HG02884 (cell line): Measurements from ENCODE around the gene CHMP1B.

Experiments
- ATAC-seq: cut with Tn5 transposase; IDR thresholded peaks from one replicate; pipeline ENCODE4 v1.9.1; 2021; ENCODE audit warnings: mild to moderate bottlenecking, moderate library complexity; ENCODE audit not compliant: unreplicated experiment

The CHMP1B gene, protein sequence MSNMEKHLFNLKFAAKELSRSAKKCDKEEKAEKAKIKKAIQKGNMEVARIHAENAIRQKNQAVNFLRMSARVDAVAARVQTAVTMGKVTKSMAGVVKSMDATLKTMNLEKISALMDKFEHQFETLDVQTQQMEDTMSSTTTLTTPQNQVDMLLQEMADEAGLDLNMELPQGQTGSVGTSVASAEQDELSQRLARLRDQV

DNA sequence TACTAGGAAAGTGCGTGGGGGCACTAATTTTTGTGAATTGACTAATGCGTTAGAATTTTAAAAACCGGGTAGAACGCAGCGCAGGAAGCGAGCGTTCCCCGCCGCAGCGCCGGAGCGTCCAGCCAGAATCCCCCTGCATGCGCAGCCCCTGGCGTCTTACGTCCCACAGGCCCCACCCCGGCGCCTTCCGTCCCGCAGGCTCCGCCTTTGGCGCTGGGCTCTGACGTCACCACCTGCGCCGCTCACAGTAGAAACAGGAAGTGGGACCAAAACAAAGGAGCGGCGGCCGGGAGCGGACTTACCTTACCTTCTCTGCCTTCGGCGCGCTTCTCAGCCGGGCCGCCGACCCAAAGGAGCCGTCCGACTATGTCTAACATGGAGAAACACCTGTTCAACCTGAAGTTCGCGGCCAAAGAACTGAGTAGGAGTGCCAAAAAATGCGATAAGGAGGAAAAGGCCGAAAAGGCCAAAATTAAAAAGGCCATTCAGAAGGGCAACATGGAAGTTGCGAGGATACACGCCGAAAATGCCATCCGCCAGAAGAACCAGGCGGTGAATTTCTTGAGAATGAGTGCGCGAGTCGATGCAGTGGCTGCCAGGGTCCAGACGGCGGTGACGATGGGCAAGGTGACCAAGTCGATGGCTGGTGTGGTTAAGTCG lies at the start of gene CHMP1B:
TSS of gene CHMP1B (plus strand) at position 268 of the 660 bp plus-strand sequence. CDS start at position 367, 99 bp downstream.
- ATAC-seq = peak; percentile 91

DNA sequence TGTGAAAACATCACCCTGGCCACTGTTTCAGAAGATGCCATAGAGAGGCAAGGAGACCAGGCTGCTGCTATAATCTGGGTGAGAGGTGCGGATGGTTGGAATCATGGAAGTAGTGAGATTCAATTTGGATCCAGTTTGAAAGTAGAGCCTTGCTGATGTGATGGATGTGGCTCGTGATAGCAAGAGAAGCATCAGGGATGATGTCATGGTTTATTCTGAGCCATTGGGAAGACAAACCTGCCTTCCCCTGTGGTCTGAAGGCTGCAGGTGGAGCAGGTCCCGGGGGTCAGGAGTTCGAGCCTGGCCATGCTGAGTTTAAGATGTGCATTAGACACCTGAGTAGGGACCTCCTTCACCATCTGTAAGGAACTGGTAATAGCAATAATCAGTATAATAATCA lies 49.6 kb upstream of the CHMP1B start:
- ATAC-seq = no peak

DNA sequence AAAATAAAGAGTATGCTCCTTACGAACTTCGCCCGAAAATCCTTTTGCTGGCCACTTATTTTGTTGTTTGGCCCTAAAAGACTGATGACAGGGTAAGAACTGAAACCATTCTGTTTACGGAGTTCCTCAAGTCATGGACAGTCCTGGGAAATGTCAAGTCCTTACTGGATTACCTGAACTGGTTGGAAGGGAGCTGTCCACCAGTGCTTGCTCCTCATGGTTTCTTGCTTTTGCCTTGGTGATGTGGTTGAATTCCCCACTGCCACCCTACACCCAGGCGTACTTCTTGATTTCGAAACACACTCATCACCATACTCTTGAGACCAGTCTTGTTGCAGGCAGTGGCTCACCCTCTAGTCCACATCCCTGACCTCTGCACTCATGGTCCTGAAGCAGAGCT lies 49.1 kb upstream of the CHMP1B start:
- no peak for ATAC-seq

DNA sequence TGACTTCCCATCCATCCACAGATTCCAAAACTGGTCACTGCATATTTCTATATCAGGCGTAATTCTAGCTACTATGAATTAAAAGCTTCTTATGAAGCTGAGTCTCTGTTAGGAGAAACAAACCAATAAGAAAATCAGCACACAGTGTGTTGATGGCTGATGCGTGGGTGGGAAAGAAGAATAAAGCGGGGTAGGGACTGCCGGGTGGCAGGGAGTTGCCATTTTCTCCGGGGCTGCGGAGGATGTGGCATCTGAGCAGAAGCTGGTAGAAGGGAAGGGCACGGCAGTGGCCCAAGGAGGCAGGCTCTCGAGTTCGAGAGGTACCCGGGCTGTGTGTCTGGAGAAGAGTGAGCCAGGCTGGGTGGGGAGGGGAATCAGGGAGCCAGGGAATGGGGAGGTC lies 48.6 kb upstream of the CHMP1B start:
- ATAC-seq = no peak

DNA sequence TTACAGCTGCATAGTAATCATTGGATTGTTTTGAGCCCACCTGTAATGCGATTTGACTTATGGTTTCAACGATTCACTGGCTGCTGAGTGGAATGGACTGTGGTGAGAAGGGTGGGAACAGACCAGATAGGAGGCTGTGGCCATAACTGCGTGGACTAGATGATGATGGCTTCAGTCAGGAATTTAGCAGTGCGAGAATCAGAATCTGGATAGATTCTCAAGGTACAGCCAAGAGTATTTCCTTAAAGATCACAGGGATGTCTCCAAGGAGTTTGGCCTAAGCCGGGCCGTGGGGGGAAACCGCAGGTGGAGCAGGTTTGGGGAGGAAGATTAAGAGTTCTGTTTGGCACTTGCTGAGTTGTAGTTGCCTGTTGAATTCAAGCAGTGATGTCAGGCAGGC lies 44.0 kb upstream of the CHMP1B start:
- no peak for ATAC-seq

DNA sequence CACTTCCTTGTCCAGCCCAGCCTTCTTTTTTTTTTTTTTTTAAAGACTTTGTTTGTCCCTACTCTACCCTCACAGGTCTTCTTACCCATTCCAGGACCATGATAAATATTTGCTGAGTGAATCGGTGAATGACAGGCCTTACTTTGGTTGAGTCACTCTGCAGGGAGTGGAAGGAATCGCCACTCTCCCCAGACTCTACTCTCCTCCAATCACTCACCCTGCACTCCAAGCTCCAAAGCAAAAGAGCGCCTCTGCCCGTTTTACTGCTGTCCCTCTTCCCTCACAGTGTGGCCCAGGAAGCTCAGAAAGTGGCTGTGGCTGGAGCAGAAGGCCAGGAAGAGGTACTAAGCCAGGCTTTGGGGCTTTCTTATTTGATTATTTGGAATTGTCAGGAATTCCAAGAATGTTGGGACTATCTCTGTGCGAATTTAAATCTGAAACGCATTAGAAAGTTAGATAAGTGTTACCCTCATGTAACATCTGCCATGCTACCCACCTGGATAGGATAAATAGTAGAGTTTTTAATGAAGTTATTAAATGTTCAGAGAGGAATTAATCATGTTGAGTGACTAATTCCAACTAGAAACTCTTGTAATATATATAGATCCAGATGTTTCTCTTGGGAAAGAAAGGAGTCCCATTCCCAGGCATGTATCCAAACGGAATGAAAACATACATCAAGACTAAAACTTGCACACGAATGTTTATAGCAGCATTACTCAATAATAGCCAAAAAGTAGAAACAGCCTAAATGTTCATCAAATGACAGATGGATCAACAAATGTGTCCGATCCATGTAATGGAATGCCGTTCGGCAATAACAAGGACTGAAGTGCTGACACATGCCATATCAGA lies 43.0 kb upstream of the CHMP1B start:
- no peak for ATAC-seq

DNA sequence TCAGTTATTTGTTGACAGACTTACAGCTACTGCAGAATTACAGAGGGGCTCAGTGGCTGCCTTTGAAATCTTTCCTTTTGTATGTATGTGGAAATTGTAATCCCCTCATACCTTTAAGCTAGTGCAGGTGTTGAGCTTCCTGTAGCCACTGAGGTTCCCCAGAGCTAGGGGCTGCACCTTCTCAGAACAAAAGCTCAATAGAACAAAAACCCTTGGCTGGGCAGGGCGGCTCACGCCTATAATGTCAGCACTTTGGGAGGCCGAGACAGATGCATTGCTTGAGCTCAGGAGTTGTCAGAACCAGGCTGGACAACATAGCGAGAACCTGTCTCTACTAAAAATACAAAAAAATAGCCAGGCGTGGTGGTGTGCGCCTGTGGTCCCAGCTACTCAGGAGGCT lies 41.3 kb upstream of the CHMP1B start:
- no peak for ATAC-seq

DNA sequence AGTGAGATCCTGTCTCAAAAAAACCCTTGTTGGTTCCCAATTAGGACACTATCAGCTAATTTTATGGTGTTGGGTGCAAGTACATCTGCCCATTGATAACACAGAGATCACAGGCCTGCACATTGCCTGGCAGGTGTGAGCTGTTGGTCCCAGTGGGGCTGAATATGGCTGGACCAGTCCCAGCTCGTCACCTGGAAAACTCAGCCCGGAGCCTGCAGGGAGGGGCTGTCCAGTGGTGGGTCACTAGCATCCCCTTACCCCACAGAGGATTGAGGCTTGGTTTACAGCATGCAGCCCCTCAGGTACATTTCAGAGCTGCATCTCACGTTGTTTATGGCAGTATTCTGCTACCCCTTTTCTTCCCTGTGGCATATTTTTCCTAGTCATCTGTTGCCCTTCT lies 40.8 kb upstream of the CHMP1B start:
- ATAC-seq = no peak

DNA sequence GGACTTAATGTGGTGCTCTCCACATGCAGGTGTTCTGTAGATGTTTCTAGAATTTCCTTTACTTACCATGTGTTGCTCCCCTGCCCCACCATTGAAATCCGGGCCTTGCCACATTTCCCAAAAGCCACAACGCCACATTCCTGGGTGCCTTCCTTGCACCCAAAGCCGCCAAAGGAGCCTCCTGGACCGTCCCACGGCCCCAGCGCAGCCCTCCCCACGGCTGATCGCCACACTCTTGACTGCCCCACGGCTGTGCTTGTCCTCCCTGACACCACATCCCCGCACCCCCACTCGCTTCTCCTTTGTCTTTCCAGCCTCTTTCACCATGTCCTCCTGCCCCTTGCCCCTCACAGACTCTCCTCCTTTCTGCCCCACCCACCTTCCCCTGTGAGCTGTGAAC lies 40.2 kb upstream of the CHMP1B start:
- no peak for ATAC-seq

DNA sequence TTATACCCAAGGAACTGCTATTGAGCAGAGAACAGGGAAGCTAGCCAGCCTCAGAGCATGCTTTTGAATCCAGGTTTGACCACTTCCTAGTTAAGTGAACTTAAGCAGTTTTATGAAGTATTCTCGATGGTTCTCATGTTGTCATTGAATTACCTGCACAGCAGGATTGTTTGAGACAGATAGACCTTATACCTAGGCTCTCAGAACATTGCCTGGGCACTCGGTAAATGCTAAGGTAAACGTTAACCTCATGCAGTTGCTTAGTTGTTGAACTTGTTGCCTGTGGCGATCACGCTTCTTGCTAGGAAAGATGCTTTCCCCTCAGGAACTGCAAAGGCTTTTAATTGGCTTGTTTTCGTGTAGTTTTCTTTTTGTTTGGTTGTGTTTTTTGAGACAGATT lies 34.0 kb upstream of the CHMP1B start:
- ATAC-seq = no peak

DNA sequence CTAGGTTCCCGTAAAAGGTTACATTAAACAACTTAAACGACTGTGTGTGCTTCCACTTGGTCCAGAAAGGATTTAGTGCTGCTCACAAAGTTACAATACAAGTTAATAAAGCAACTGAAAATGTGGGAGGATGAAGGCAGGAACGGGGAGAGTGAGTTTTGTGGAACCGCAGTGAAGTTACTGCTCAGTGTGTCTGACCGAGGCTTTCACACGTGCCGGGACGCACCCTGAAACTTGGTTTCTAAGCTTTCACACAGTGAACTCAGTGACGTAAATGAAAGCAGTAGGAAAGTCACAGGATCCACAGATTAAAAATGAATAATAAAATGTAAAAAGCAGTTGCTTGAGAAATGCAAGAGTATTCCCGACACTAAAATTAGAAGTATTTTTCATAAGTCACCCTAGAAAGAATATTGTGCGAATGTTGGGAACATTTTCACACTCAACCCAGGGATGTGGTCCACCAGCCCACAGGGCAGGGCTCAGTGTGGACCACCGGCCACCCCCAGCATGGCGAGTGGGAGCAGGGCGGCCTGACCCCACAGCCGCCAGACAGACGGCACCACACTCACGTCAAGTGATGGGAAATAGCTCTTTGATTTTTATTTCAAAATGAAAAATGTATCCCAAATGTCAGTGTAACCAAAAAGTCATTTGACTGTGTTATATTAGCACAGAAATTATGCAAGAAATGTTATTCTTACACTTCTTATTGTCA lies 32.6 kb upstream of the CHMP1B start:
- ATAC-seq = no peak

DNA sequence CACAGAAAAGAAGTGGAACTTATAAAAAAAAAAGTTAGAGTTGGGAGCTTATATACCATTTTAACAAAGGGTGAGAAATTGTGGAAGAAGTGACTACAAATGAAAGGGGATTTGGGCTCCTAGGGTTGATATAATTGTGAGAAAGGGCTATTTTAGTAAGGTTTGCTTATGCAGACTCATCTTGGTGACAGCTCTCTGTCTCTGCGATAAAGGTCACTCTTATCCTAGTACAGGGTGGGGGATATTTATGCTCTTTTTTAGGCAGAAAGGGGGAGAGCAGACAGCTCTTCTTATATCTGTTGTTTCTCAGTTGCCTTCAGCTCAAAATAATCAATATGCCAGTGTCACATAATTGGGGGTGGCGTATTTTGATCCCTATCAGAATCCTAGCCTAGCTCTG lies 31.3 kb upstream of the CHMP1B start:
- no peak for ATAC-seq

DNA sequence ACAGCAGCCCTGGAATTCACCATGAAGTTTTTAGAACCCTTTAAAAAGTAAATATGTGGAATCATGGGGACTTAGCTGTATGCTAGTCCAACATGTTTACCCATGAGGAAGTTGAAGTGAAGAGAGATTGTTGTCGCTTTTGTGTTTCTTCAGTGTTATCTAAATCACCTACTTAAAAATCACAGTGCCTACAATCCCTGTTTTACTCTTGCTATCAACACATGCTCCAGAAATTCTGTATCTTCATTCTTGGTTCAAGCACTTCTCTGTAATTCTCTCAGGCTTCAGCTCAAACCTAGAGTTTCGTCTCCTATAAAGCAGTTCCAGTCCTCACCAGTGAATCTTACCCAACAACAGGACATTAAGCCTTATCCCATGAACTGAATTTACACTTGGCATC lies 30.5 kb upstream of the CHMP1B start:
- ATAC-seq = no peak

DNA sequence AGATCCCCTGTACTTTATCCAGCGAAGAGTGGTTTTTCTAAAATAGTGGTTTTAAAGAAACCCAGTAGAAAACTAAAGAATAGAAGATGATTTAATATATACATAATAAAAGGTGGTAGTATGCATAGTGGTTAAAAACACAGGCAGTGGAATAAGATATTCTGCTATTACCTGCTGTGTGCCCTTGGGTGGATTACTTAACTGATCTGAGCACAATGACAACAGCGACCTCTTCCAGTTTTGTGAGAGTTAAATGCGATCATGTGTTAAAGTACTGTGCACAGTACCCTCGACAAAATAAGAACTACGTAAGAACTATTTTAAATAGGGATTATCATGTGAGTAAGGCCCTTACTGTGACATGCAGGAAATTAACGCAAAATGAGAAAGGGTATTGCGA lies 30.0 kb upstream of the CHMP1B start:
- no peak for ATAC-seq

DNA sequence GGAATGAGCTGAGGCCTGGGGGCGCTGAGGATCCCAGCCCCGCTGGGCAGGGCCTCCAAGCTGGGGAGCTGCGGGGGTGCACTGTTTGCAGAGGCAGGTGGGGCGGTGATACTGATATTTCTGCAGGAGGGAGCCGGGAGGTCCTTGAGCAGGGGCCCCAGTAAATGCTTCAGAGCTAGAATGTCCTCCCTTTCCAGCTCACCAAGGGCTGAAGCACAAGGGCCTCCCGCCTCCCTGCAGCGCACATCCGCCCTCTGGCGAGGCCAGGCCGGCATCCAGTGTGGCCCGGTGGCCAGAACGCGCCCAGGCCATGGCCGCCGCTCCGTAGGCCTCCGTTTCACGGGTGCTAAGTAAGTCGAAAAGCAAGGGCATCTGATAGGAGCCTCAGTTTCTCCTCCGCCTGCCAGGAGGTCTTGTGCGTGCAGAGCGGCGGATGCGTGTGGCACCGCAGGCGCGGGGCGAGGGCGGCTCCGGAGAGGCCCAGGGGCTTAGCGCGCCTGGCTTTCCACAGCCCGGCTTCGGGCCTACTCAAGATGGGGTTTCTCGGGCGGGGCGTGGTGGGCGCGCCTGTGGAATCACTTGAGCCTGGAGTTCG lies 29.5 kb upstream of the CHMP1B start:
- no peak for ATAC-seq

DNA sequence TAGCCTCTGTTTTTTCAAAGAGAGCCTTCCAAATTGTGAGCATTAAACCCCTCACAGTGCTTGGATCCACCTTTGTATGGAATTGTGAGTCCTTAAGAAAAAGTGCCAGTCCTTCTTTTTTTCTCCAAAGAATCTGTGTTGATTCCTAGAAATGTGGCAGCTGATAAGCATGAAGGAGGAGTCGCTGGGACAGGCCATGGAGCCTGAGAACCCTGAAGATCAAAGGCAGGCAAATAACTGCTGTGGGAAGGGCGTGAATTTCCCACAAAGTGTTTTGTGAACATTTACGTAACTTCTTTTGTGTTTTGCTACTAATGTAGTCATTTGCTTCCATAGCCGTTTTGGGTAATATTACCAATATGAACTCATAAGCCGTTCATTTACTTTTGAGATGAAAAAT lies 27.7 kb upstream of the CHMP1B start:
- no peak for ATAC-seq

DNA sequence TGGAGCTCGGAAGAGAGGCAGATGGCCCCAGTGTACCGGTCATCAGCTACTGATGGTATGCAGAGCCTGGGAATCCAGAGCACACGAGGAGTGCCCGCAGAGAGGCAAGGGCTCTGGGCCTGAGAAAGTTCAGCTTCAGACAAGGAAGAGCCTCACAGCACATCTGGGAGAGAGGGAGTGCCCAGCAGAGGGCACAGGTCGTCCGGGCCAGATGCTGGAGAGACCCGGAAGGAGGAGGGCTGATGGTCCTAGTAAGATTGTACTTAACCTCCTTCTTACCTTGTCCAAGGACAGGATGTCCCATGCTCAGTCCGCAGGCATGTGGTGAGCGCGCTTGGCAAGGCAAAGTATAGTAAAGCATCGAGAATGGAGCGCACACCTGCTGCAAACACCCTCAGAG lies 24.4 kb upstream of the CHMP1B start:
- no peak for ATAC-seq

DNA sequence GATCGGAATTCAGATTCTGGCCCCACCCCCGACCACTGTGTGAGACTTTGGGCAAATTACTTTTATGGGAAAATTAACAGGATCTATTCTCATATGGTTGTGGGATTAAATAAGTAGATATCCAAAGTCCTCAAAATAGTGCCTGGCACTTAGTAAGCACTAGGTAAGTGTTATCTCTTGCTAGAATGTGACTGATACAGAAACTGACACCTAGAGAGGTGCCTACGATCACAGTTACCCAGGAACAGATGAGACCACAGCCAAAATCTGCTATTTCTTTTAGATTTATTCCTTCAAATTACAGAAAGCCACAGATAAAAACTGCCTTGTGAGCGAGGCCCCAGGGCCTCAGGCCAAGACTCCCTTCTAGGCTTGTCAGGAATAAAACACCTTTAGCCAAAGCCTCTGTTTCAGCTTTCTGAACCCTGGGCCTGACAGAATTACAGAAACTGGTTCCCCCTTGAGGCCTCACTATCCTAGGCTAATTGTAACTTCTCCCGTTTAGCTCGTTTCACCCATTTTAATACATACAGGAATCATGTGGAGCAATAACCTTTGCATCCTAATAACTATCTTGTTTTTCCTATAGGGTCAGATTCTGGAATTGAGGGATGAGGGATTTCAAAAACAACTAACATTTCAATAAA lies 22.3 kb upstream of the CHMP1B start:
- no peak for ATAC-seq

DNA sequence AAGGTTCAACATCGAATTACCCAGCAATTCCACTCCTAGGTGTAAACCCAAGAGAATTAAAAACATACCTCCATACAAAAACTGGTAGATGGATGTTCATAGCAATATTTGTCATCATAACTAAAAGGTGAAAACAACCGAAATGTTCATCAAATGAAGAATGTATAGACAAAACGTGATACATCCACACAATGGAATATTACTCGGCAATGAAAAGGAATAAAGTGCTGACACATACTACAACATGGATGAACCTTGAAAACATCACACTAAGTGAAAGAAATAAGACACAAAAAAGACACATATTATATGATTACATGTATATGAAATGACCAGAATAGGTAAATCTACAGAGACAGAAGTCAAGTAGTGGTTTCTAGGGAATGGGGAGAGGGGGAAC lies 20.6 kb upstream of the CHMP1B start:
- ATAC-seq = no peak

DNA sequence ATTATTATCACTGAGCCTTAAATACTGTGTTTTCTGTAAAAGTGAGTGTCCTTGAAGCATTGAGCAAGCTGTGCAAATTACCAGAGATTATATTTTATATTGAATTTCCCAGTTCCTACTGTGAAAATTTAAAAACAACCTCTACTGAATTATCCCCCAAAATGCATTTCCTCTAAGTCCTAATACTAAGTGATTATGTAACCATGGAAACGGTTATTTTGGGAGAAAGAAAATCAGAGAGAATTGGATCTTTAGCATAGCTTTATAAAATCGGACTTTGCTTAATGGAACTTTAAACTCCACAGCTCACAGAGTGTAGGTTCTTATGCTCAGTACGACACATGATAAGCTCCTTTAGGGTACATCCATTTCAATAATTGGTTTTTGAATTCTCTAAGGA lies 19.3 kb upstream of the CHMP1B start:
- ATAC-seq = no peak

DNA sequence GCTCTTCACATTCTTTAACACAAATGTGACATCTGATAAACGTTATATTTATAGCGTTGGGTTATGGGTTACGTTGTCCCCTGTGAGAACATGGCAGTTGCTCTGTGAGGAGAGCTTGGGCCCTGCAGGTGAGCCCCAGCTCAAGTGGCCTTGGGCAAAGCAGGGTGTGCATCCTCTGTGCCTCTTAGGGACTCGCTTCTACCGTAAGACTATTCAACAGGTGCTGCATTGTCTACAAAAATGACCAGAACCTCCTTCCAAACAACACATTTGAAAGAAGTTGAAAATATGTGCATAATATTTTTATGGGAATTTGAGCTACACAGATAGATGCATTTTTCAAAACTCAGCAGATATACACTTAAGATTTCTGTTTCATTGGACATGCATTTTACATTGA lies 16.4 kb upstream of the CHMP1B start:
- ATAC-seq = no peak
